GM04504 (cell line): ENCODE results near the gene ADAMTSL5.
"Not testable (repeated sequence)": the region's sequence is repeated elsewhere in the genome, so short reads cannot be mapped to it uniquely, and the experiment has no call there.

ENCODE experiments used
- DNase-seq: peaks from one replicate; pipeline ENCODE4 v3.0.0-alpha.2; 2012; ENCODE audit warnings: low read depth

Gene ADAMTSL5

GRCh38 chr19:1530856-1531255 is 18.0 kb upstream of the ADAMTSL5 start:
- not testable (repeated sequence) for DNase-seq

- DNase-seq: no peak
Measured at GRCh38 chr19:1529430-1529816, 16.6 kb upstream of the ADAMTSL5 start.

GRCh38 chr19:1528596-1529429 is 16.0 kb upstream of the ADAMTSL5 start:
- no peak for DNase-seq

- no peak for DNase-seq
Measured at GRCh38 chr19:1527650-1528309, 15.0 kb upstream of the ADAMTSL5 start.

GRCh38 chr19:1526979-1527649 is 14.3 kb upstream of the ADAMTSL5 start:
- DNase-seq: no peak

- no peak for DNase-seq
Measured at GRCh38 chr19:1526066-1526778, 13.4 kb upstream of the ADAMTSL5 start.

- DNase-seq: no peak
Measured at GRCh38 chr19:1525343-1525742, 12.5 kb upstream of the ADAMTSL5 start.

GRCh38 chr19:1524972-1525325 is 12.1 kb upstream of the ADAMTSL5 start:
- DNase-seq: no peak

- no peak for DNase-seq
Measured at GRCh38 chr19:1524287-1524971, 11.6 kb upstream of the ADAMTSL5 start.

GRCh38 chr19:1523412-1524286 is 10.8 kb upstream of the ADAMTSL5 start, which contains the start of gene PLK5:
TSS of gene PLK5 (plus strand) at chr19:1524077. CDS start at chr19:1526997, 2,920 bp downstream.
- no peak for DNase-seq

- DNase-seq: no peak
Measured at GRCh38 chr19:1522838-1523237, 10.0 kb upstream of the ADAMTSL5 start.

- no peak for DNase-seq
Measured at GRCh38 chr19:1522061-1522460, 9.2 kb upstream of the ADAMTSL5 start.

- DNase-seq: no peak
Measured at GRCh38 chr19:1521636-1522035, 8.8 kb upstream of the ADAMTSL5 start.

GRCh38 chr19:1520203-1520780 is 7.5 kb upstream of the ADAMTSL5 start:
- DNase-seq: no peak

- DNase-seq: not testable (repeated sequence)
Measured at GRCh38 chr19:1519802-1520201, 7.0 kb upstream of the ADAMTSL5 start.

GRCh38 chr19:1518471-1518870 is 5.7 kb upstream of the ADAMTSL5 start:
- no peak for DNase-seq

GRCh38 chr19:1516395-1516753 is 3.6 kb upstream of the ADAMTSL5 start:
- DNase-seq: no peak

GRCh38 chr19:1514986-1515721 is 2.3 kb upstream of the ADAMTSL5 start:
- DNase-seq: no peak

GRCh38 chr19:1514295-1514661 is 1.5 kb upstream of the ADAMTSL5 start:
- no peak for DNase-seq
